HG02970 (cell line): Measurements from ENCODE around the gene SLC16A3.
"Not testable (repeated sequence)": the region's sequence is repeated elsewhere in the genome, so short reads cannot be mapped to it uniquely, and the experiment has no call there.

Experiments used
- ATAC-seq: cut with Tn5 transposase; IDR thresholded peaks from one replicate; pipeline ENCODE4 v1.9.1; 2021; ENCODE audit warnings: mild to moderate bottlenecking, moderate library complexity, moderate number of reproducible peaks; ENCODE audit not compliant: unreplicated experiment, low FRiP score

The SLC16A3 gene

GRCh38 chr17:82259972-82260961 lies 31.4 kb downstream of the SLC16A3 start:
- ATAC-seq: not testable (repeated sequence)

DNA sequence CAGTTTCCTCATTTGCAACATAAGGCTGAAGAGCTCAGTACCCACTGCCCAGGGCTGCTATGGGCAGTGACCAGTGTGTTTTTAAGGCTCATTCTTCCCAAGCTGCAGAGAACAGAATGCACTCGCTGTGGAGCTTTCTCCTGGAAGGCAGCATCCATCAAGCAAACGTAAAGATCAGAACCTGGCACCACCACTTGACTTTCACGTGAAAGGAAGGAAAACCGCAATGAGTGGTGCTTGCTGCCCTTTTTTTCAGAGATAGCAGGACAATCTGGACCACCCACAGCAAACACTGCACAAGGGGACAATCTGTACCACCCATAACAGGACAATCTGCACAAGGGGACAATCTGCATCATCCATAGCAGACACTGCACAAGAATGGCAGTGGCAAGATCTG lies 33.5 kb downstream of the SLC16A3 start:
- ATAC-seq: no peak

GRCh38 chr17:82263641-82264040 lies 34.8 kb downstream of the SLC16A3 start:
- ATAC-seq: no peak

- ATAC-seq: no peak
These were observed 37.3 kb downstream of the SLC16A3 start for GRCh38 chr17:82266142-82266541.

DNA sequence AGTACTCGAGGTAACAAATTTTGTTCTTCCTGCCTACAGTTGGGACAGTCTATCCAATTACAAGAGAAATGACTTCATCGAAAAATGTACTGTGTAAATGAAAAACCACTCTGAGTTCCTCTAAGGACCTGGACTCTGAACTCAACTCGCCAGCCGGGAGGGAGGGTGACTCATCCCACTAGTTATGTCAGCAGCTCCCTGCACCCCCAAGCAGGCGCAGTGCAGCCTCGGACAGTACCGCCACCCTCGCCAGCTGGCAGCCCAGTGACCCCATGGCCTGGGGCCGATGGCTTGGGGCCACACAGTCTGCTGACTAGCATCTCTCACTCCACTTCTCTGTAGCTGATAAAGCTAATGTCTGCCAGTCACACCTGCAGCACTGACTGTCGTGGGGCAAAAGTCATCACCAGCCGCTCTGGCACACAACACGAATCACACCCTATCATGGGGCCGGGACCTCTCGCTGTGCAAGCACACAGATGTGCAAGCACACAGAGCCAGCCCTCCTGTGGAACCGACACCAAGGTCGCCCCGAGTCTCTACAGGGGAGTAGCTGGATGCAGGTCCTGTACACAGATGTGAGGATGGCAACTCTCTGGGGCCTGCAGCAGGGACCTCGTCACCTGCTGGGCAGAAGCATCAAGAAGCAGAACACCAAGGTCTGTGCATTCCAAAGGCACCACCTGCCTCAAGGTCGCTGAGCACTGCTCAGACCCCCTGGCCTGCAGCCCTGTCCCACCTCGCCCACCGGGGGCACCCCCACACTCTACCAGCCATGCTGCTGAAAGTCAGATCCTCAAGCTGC lies 38.9 kb downstream of the SLC16A3 start:
- no peak for ATAC-seq

- ATAC-seq: no peak
These were observed 40.5 kb downstream of the SLC16A3 start for GRCh38 chr17:82269138-82269881.

GRCh38 chr17:82269882-82270500 lies 41.1 kb downstream of the SLC16A3 start:
- no peak for ATAC-seq

- ATAC-seq: no peak
These were observed 41.8 kb downstream of the SLC16A3 start for GRCh38 chr17:82270651-82271050.

DNA sequence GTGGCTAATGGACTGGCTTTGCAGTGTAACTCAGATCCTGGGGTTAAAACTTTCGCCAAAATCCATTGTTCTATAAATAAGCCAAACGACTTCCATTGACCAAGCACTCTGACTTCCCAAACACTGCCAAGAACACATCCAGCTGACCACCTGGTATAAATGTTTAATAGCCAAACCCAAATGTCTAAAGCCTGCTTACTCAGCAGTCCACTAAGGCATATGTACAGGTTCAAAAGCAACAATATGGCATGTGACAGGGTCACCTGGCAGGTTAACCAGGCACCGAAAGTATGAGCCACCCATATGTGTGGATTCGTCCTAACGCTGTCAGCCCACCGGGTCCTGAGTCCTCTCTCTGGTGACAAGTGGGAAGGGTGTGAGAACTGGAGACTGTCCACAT lies 42.6 kb downstream of the SLC16A3 start:
- no peak for ATAC-seq

DNA sequence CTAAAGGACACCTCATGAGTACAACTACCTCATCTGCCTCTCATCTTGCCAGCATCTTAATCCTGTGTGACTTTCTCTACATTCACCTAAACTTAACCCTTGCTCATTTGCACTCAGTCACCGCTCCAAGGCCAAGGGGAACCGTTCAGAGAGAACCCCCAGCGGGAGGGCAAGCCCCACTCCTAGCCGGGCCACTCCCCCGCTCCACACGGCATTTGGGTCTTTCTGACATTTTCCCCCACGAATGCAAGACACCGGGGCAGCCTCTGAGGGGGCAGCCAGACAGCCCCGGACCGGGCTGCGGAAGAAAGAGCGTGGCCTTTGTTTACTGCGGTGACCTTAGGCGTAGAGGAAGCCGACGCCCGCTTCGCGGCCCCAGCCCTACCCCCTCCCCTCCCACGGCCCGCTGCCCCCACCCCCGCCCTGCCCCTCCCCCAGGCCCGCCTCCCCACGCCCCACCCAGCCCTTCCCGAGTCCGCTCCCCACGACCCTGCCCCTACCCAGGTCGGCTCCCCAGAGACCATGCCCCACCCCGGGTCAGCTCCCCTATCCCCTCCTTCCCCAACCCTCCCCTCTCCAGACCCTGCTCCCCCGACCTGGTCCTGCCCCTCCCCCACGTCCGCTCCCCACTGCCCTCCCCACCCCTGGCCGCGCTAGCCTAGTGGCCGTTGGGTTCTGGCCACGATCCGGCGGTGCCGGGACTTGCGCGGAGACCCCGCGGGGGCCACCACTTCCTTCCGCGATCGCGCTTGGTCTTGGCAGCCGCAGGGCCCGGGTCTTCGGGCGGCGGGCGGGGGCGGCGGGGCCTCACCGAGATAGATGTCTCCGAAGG lies 43.9 kb downstream of the SLC16A3 start:
- no peak for ATAC-seq

- peak; percentile 66 for ATAC-seq
These were observed 44.7 kb downstream of the SLC16A3 start, which contains the start of gene CSNK1D for GRCh38 chr17:82273327-82274133. Gene CSNK1D, minus strand, starts transcription at chr17:82273700. Its CDS starts 319 bp downstream, at chr17:82273381.

DNA sequence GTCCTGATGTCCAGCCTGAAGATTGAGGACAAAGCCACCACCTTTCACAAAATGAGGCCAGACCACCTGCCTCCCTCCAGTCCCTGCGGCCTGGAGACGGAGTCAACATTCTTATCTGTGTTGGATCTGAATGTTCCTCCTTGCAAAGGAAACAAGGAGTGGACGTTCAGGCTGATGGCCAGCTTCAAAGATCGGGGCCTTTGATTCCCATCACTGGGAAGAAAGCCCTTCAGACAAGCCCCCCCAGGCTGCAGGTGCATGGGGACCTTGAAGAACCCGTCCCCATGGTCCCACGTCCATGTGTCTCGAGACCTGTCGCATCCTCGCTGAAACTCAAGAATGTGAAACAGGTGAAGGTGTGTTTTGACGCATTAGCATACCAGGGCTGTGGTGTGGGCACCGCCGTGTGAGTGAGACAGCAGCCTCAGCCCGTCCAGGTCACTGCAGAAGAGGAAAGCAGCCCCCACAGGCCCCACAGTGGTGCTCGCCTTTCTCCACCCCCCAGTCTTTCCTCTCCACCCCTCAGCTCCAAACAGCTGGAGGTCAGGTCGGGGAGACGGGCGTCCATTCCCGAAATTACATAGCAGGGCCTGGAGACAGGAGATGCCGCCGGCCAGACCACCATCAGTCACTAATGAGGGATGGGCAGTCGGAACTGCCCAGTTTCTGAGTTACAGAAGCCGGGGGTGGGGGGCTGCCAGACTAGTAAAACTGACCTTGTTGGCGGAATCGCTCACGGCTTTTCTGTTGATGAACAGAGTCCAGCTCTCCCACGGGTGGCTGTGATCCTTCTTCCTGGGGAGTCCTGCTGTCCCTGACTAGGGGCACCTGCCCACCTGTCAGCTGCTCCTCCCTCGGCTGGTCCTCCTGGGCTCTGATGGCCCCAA lies 45.5 kb downstream of the SLC16A3 start:
- ATAC-seq: no peak

GRCh38 chr17:82275326-82275725 lies 46.5 kb downstream of the SLC16A3 start:
- ATAC-seq: no peak

- no peak for ATAC-seq
These were observed 48.1 kb downstream of the SLC16A3 start for GRCh38 chr17:82276938-82277337.

DNA sequence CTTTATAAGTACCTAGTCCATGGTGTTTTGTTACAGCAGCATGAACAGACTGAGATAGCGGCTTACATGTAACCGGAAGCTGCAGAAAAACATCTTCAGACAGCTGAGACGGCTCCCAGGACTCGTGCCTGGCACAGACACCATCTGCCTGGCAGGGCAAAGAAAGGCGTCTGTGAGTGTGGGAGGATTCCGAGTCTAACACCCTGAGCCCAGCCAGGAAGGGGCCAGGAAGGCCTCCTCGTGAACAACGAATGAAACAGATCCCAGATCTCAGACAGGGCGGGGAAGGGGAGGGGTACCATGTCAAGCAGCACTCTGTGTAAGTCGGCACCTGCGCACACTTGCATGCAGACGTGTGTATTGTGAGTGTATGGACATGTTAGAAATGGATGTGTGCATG lies 49.0 kb downstream of the SLC16A3 start:
- ATAC-seq: no peak

GRCh38 chr17:82278308-82278707 lies 49.5 kb downstream of the SLC16A3 start:
- no peak for ATAC-seq

DNA sequence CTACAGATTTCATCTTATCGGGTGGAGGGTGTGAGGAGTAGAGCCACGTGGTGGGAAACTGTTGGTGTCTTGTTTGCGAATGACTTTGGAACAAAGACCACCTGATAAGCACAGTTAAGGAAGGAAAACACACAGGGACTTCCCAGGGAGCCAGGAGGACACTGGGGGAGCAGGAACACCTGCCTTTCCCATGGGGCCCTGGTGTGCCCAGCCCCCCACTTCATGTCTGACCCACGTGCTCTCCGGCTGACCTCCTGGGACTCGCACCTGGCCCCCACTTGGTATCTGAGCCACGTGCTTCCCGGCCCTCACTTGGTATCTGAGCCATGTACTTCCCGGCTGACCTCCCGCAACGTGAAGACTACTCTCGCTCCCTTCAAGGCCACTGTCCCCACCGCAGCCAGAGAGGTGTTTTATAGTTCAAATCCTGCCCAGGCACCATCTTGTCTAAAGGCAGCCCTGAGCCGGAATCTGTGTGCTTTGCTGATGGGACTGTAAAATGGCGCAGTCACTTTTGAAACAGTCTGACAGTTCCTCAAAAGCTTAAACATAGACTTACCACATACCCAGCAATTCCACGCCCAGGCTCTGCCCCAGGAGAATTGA lies 50.0 kb downstream of the SLC16A3 start:
- no peak for ATAC-seq
